PC-3 (cell line): Measurements from ENCODE around the gene TMEM125.

Source experiments
- CTCF ChIP-seq: fragments of 300-600 bp; sonication (generic); conservative IDR thresholded peaks from 2 replicates; pipeline ENCODE4 v1.5.1; 2017; ENCODE audit warnings: antibody characterized with exemption, low read depth, mild to moderate bottlenecking, low read length
- EZH2 ChIP-seq: fragments of 300-600 bp; sonication (generic); IDR thresholded peaks from one replicate; pipeline ENCODE4 v1.6.1; 2017; ENCODE audit warnings: antibody characterized with exemption, mild to moderate bottlenecking, low read length; ENCODE audit not compliant: unreplicated experiment
- EZH2phosphoT487 ChIP-seq: fragments of 300-600 bp; sonication (generic); IDR thresholded peaks from 2 replicates; pipeline ENCODE4 v1.6.1; 2018; ENCODE audit warnings: mild to moderate bottlenecking, antibody characterized with exemption, low read length, borderline replicate concordance

GRCh38 chr1:43276673-43277072 lies 6.9 kb downstream of the TMEM125 start:
- TF ChIP-seq CTCF = no peak
- TF ChIP-seq EZH2phosphoT487 = no peak
- TF ChIP-seq EZH2 = no peak
